HFF-Myc (cell line): ENCODE data around the gene SHISAL1.

Source experiments
- DNase-seq: peaks from one replicate; pipeline ENCODE4 v3.0.0-alpha.2; 2011; ENCODE audit warnings: low read depth; ENCODE audit errors: extremely low read depth
- H3K4me3 ChIP-seq: replicated peaks from 2 replicates; pipeline ENCODE4 v1.5.1; 2011; ENCODE audit warnings: low read depth, mild to moderate bottlenecking, control low read depth, low read length
- CTCF ChIP-seq: IDR thresholded peaks from 2 replicates; pipeline ENCODE4 v1.5.1; 2012; ENCODE audit warnings: mild to moderate bottlenecking, low read depth, low read length, control low read depth; ENCODE audit errors: missing control alignments

Gene SHISAL1

GRCh38 chr22:44357966-44358465 lies 45.3 kb upstream of the SHISAL1 start:
- DNase-seq: no peak
- no peak for TF ChIP-seq CTCF
- no peak overlapping the region for H3K4me3 ChIP-seq

- TF ChIP-seq CTCF: peak; percentile 9
- H3K4me3 ChIP-seq: no peak overlapping the region
- no peak for DNase-seq
Measured at GRCh38 chr22:44357296-44357965, 44.7 kb upstream of the SHISAL1 start.

- H3K4me3 ChIP-seq: no peak overlapping the region
- no peak for DNase-seq
- no peak for TF ChIP-seq CTCF
Measured at GRCh38 chr22:44355716-44356070, 42.9 kb upstream of the SHISAL1 start.

GRCh38 chr22:44354288-44354687 lies 41.5 kb upstream of the SHISAL1 start:
- no peak for TF ChIP-seq CTCF
- DNase-seq: no peak
- no peak overlapping the region for H3K4me3 ChIP-seq

DNA sequence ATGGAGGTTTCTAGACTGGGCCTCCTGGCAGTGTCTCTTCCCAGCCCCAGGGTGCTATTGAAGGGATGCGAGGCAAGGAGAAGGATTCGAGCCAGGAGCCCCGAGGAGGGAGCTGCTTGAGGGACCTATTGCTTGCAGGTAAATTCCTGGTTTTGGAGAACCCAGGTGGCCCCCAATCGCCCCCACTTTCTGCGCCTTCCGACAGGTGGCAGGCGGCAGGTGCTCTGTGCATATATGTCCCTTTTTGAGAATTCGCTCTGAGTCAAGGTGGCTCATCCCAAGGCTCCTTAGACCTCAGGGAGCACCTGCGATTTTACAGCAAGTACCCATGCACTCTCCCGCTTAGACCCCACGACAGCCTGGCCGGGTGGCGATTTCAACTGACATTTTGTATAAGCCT lies 40.3 kb upstream of the SHISAL1 start:
- TF ChIP-seq CTCF: no peak
- DNase-seq: no peak
- no peak overlapping the region for H3K4me3 ChIP-seq

GRCh38 chr22:44352378-44353035 lies 39.8 kb upstream of the SHISAL1 start:
- DNase-seq: no peak
- TF ChIP-seq CTCF: no peak
- H3K4me3 ChIP-seq: no peak overlapping the region
